ENCODE data around the gene GALNT18. TPM values are rescaled to one million over a fixed set of nuclear protein-coding genes. Genes with fewer than 3 reads are reported as not detected.

The GALNT18 gene
- total and polyA plus RNA-seq, 2 donors, result 21.6 to 33.2 TPM

DNA sequence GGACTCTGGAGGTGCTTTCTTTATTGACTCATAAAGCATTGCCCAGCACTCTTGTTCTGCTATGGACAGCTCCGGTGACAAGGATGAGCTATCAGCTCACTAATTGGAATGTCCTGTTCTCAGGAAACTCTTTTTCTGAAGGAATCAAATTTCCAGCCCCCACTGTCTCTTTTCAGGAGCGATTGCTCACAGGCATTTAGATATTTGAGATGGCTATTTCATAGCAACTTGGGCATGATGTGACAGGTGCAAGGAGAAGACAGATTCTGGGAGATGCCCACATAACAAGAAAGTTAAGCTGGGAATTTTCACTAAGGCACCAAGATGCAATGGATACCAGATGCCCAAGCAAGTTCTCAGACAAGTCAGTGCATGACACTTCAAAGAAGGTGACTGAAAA lies 145.3 kb downstream of the GALNT18 start:
- WGBS, result 79% methylated on average over 2 of the region's 2 CpGs
- Histone ChIP-seq H3K27ac (ENCODE audit: low read depth) (no peak overlapping the region), H3K36me3 (ENCODE audit: insufficient read depth) (no peaks in the 10 kb centered on the region), H3K4me1 (ENCODE audit: insufficient read depth) (no peaks in the 10 kb centered on the region), H3K4me3 (ENCODE audit: low read depth, low read length) (no peak overlapping the region)
- no peak for DNase-seq (ENCODE audit: extremely low spot score)

DNA sequence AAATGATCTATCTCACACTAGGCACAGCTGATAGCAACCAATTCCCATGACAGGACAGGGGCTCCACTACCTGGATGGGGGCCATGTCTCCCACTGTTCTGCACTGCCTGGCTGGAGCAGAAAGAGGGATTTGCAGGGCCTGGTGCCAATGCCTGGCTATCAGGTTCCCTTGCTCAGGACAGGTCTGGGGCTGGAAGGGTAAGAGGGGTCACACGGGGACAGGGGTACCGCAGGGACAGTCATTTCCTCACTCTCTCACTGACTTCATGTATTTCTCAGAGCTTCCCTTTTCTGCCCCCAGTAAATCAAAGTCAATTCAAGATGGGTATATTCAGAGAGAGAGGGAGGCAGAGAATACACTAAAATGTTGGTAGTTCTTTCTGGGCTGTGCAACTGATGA lies 149.7 kb downstream of the GALNT18 start:
- Histone ChIP-seq H3K4me1 (ENCODE audit: insufficient read depth) (no peaks in the 10 kb centered on the region), H3K4me3 (ENCODE audit: low read depth, low read length) (no peak overlapping the region), H3K36me3 (ENCODE audit: insufficient read depth) (no peaks in the 10 kb centered on the region), H3K27ac (ENCODE audit: low read depth) (no peak overlapping the region)
- no peak for DNase-seq (ENCODE audit: extremely low spot score)
- 74% methylated on average over 2 of the region's 2 CpGs for WGBS

DNA sequence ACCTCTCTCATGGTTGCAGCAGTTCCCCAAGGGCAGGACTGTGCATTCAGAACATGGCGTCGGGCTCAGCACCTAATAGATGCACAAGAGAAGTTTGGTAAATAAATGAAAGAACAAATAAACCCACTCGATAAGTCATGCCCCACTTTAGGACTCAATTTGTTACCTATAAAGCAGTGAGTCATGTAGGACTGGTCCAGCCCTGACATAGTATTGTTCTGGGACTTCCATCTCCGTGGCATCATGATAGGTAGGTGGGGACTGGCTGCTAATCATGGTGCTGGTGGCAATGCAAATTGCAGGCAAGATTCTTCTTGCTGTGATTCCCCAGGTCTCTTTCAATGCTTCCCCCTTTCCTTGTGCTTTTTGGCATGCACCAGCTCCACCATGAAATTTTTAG lies 150.6 kb downstream of the GALNT18 start:
- Histone ChIP-seq H3K27ac (ENCODE audit: low read depth) (no peak overlapping the region), H3K4me3 (ENCODE audit: low read depth, low read length) (no peak overlapping the region)
- 71% methylated on average over 4 of the region's 4 CpGs for WGBS

DNA sequence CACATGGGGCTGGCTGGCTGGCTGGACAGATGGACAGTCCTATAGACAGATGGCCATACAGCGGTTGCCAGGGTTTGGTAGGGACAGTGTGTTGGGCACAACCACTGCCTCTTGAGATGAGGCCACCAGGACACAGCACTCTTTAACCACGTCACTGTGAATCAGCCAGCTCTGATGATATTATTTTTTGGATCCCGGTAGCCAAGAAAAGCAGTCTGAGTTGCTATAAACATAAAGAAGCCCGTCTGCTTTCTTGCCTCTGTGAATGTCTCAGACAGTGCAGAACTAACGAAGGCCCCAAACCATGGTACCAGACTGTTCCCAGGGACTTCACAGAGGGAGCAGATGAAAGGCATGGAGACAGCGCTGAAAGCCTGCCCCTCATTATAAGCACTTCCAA lies 152.9 kb downstream of the GALNT18 start:
- Histone ChIP-seq H3K4me1 (ENCODE audit: insufficient read depth) (no peaks in the 10 kb centered on the region), H3K4me3 (ENCODE audit: low read depth, low read length) (no peak overlapping the region), H3K36me3 (ENCODE audit: insufficient read depth) (no peaks in the 10 kb centered on the region), H3K27ac (ENCODE audit: low read depth) (no peak overlapping the region)
- no peak for DNase-seq (ENCODE audit: extremely low spot score)
- WGBS, result 61% methylated on average over 6 of the region's 6 CpGs

More for the DNA sequence above, 150.6 kb downstream of the GALNT18 start:
- no peaks in the 10 kb centered on the region for H3K4me1 ChIP-seq (ENCODE audit: insufficient read depth)
- no peaks in the 10 kb centered on the region for H3K36me3 ChIP-seq (ENCODE audit: insufficient read depth)
- DNase-seq (ENCODE audit: extremely low spot score), result no peak

DNA sequence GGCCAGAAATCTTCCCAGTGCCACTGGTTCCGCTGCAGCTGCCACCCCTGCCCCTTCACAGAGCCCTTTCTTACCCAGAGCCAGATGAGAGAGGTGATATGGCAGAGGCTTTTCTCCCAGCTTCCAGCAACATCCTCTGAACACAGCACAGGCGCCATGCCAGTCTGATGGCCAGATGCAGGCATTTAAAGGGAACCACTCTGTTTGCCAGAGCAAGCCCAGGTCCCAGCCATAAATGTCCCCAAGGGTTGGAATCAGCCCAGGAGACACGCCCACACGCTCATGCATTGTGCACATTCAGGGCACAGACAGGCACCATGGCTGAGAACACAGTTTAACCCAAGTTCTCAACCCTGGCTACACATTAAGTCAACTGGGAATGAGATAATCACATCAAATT lies 154.5 kb downstream of the GALNT18 start:
- no peak for DNase-seq (ENCODE audit: extremely low spot score)

DNA sequence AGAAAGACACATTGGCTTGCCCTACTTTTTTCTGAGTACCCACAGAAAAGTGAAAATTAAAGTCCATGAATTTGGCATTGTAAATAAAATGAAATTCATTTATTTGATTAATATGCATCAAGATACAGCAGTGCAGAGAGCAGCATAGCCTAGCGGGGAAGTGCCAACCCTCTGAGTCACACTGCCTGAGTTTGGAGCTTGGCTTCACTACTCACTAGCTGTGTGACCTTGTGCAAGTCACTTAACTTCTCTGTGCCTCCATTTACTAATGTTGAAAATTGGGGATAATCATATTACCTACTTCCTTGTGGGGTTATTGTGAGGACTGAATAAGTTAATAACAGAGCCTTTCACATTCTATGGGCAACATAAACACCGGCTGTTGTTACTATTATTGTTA lies 157.2 kb downstream of the GALNT18 start:
- H3K36me3 ChIP-seq (ENCODE audit: insufficient read depth), result no peaks in the 10 kb centered on the region
- no peak for DNase-seq (ENCODE audit: extremely low spot score)
- whole genome bisulfite sequencing, result 97% methylated on average over 2 of the region's 2 CpGs
- no peak overlapping the region for H3K27ac ChIP-seq (ENCODE audit: low read depth)
- no peaks in the 10 kb centered on the region for H3K4me1 ChIP-seq (ENCODE audit: insufficient read depth)
- no peak overlapping the region for H3K4me3 ChIP-seq (ENCODE audit: low read depth, low read length)

More for the DNA sequence above, 154.5 kb downstream of the GALNT18 start:
- Histone ChIP-seq H3K4me3 (ENCODE audit: low read depth, low read length) (no peak overlapping the region), H3K27ac (ENCODE audit: low read depth) (no peak overlapping the region), H3K4me1 (ENCODE audit: insufficient read depth) (no peaks in the 10 kb centered on the region), H3K36me3 (ENCODE audit: insufficient read depth) (no peaks in the 10 kb centered on the region)
- WGBS, result 92% methylated on average over 4 of the region's 4 CpGs

DNA sequence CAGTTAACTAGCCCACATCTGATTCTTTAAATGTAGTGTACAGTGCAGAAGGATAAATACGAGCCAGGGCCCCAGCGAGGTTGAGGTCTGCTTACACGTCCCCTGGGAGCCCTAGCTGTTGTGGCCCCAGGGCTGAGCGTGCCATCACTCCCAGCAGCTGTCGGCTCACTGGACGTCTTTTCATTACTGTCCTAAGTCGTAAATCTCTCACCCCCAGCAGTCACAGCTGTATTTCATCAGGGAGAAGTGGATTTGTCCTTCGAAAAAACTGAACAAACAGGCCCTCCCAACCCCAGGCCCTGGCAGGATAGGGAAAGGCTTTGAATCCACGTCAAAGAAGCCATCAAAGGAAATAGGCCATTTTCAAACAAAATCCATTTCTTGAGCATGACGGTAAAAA lies 158.4 kb downstream of the GALNT18 start:
- WGBS, result 39% methylated on average over 10 of the region's 10 CpGs
- no peak overlapping the region for H3K4me3 ChIP-seq (ENCODE audit: low read depth, low read length)
- no peaks in the 10 kb centered on the region for H3K36me3 ChIP-seq (ENCODE audit: insufficient read depth)
- no peak overlapping the region for H3K27ac ChIP-seq (ENCODE audit: low read depth)
- no peaks in the 10 kb centered on the region for H3K4me1 ChIP-seq (ENCODE audit: insufficient read depth)
- DNase-seq (ENCODE audit: extremely low spot score), result no peak

DNA sequence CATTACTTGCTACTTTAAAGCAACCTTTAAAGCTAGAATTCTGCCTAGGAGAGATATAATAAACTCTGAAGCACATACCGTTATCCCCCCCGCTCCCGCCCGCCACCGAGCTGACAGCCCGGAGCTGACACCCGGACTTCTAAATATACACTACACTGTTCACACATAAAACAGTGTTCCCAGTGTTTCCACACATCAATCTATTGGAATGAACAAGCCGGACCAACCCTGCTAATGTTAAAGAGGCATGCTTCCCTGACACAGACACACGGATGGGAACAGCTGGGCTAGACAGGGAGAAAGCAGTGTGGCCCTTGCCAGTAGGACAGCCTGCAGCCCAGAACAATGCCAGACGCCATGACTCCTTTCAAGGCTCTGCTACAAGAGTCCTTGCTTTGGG lies 160.3 kb downstream of the GALNT18 start:
- Histone ChIP-seq H3K4me1 (ENCODE audit: insufficient read depth) (no peaks in the 10 kb centered on the region), H3K27ac (ENCODE audit: low read depth) (no peak overlapping the region), H3K4me3 (ENCODE audit: low read depth, low read length) (no peak overlapping the region), H3K36me3 (ENCODE audit: insufficient read depth) (no peaks in the 10 kb centered on the region)
- WGBS, result 32% methylated on average over 10 of the region's 10 CpGs
- DNase-seq (ENCODE audit: extremely low spot score), result no peak

DNA sequence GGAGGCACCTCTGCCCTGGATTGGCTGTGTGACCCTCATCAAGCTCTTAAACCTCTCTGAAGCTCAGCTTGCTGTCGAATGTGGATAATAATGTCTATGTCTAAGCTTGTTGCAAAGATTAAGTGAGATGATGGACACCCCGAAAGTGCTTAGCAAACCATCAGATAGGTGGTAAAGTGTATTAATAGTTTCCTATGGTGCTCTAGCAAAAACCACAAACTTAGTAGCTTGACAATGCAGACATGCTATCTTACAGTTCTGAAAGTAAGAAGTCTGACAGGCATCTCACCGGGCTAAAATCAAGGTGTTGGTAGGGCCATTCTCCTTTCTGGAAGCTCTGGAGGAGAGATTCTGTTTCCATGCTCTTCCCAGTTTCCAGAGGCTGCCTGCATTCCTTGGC lies 162.2 kb downstream of the GALNT18 start:
- H3K4me1 ChIP-seq (ENCODE audit: insufficient read depth), result no peaks in the 10 kb centered on the region
- no peak overlapping the region for H3K27ac ChIP-seq (ENCODE audit: low read depth)

DNA sequence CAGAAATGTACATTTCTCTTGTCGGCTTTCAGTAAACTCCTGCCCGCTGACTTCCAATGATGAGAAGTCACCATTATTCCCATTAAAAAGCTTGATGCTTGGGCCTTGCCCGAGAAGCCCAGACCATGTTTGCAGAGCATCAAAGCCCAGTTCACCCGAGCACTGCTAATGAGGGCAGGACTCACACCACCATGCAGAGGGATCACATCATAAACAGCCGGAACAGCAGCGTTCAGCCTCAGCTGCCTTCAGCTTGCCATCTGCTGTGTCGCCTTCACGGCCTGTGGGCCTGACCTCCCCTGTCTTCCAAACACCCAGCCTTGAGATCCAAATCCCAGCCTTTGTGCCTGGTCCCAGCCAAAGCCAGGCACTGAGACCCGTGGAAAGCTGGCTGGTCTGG lies 163.3 kb downstream of the GALNT18 start:
- WGBS, result 92% methylated on average over 9 of the region's 9 CpGs
- Histone ChIP-seq H3K27ac (ENCODE audit: low read depth) (no peak overlapping the region), H3K4me1 (ENCODE audit: insufficient read depth) (no peaks in the 10 kb centered on the region), H3K4me3 (ENCODE audit: low read depth, low read length) (no peak overlapping the region), H3K36me3 (ENCODE audit: insufficient read depth) (no peaks in the 10 kb centered on the region)
- DNase-seq (ENCODE audit: extremely low spot score), result no peak

More for the DNA sequence above, 162.2 kb downstream of the GALNT18 start:
- Histone ChIP-seq H3K4me3 (ENCODE audit: low read depth, low read length) (no peak overlapping the region), H3K36me3 (ENCODE audit: insufficient read depth) (no peaks in the 10 kb centered on the region)
- WGBS, result 96% methylated on average over 3 of the region's 3 CpGs
- no peak for DNase-seq (ENCODE audit: extremely low spot score)

DNA sequence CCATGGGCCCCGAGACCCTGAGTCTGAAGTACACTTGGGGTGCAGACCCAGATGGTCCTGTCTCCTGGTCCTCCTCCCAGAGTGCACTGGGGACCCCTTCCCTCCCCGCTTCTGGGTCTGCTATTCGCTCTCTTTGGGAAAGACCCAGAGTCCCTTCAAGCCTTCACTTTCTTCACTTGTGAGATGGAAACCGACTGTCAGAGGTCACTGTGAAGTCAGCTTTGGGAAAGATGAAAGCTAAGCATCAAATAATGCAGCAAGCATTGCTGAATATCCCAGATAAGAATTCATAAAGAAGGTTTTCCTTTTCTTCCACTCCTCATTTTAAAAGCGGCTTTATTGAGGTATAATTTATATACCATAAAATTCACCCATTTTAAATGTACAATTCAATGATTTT lies 163.8 kb downstream of the GALNT18 start:
- Histone ChIP-seq H3K4me1 (ENCODE audit: insufficient read depth) (no peaks in the 10 kb centered on the region), H3K27ac (ENCODE audit: low read depth) (no peak overlapping the region), H3K4me3 (ENCODE audit: low read depth, low read length) (no peak overlapping the region), H3K36me3 (ENCODE audit: insufficient read depth) (no peaks in the 10 kb centered on the region)
- DNase-seq (ENCODE audit: extremely low spot score), result no peak
- 87% methylated on average over 5 of the region's 5 CpGs for WGBS

DNA sequence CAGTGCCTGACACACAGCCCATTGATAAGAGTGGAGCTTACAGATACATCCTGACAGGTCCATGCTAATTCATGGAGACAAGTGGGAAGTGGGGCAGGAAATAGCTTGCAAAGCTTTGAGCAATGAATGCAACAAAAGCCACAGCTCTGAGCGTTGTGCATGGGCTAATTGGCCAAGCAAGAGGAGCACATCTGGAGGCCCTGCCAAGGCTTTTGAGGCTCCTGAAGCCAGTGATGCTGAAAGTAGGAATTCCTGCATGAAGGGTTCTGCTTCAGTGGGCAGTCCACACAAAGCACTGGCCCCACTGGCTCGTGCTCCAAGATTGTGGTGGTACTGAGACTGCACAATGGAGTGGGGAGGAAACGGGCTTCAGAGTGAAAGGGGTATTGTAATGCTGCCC lies 164.9 kb downstream of the GALNT18 start:
- DNase-seq (ENCODE audit: extremely low spot score), result no peak

DNA sequence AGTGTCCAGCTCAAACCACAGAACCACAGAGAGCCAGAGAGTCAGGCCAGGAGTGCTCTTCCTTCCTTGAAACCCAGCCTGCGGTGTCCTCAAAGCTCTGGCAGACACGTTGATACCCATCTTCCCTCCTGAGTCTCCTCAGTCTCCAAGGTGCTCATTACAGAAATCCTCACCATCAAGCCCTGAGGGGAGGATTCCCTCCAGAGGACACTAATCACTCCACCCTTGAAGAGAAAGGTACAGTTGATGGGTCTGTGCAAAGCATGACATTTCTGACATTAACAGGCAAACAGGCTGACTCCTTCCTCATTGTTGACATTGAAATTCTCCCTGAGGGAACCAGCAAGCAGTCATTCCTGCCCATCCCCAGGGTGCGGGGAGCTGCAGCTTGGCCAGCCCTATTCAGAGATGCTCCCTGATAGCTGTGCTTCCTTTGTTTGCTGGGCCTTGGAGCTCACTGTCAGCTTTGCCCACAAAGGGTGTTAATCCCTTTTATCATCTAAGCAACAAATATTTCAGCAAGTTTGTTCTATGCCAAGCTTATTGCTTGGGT lies 167.1 kb downstream of the GALNT18 start:
- whole genome bisulfite sequencing, result 86% methylated on average over 3 of the region's 3 CpGs
- H3K4me1 ChIP-seq (ENCODE audit: insufficient read depth), result no peaks in the 10 kb centered on the region
- no peak for DNase-seq (ENCODE audit: extremely low spot score)
- no peak overlapping the region for H3K4me3 ChIP-seq (ENCODE audit: low read depth, low read length)
- H3K27ac ChIP-seq (ENCODE audit: low read depth), result no peak overlapping the region
- no peaks in the 10 kb centered on the region for H3K36me3 ChIP-seq (ENCODE audit: insufficient read depth)

More for the DNA sequence above, 164.9 kb downstream of the GALNT18 start:
- Histone ChIP-seq H3K4me3 (ENCODE audit: low read depth, low read length) (no peak overlapping the region), H3K4me1 (ENCODE audit: insufficient read depth) (no peaks in the 10 kb centered on the region), H3K36me3 (ENCODE audit: insufficient read depth) (no peaks in the 10 kb centered on the region), H3K27ac (ENCODE audit: low read depth) (no peak overlapping the region)
- whole genome bisulfite sequencing, result 92% methylated on average over 3 of the region's 3 CpGs

DNA sequence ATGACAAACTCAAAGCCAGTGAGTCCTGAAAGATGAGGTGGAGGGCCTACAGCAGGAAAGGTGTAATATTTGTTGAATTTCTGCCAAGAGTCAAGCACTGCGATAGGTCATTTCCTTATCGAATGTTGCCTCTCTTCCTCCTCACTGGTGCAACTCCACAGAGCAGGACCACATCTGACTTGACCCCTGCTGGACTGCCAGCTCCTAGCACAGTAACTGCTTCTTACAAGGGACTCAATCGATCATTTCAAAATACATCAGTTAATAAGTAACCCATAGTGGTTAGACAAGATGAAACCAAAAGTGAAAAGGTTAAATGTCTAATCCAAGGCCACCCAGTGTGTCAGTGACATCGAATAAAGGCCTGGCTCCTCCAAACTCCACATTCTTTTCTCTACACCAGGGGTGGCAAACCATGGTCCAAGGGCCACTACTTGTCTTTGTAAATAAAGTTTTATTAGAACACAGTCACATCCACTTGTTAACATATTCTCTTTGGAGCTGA lies 170.3 kb downstream of the GALNT18 start:
- Histone ChIP-seq H3K36me3 (ENCODE audit: insufficient read depth) (no peaks in the 10 kb centered on the region), H3K4me1 (ENCODE audit: insufficient read depth) (no peaks in the 10 kb centered on the region), H3K4me3 (ENCODE audit: low read depth, low read length) (no peak overlapping the region), H3K27ac (ENCODE audit: low read depth) (no peak overlapping the region)
- no peak for DNase-seq (ENCODE audit: extremely low spot score)
- 71% methylated on average over 4 of the region's 4 CpGs for WGBS

Data from urinary bladder (tissue), 4 donors.